Measurements from ENCODE around the gene RAB36. TPM values are rescaled to one million over a fixed set of nuclear protein-coding genes. Genes with fewer than 3 reads are reported as not detected.

Gene RAB36
- total RNA-seq, 1 experiment from 2014 or later, result 1.4 TPM

DNA sequence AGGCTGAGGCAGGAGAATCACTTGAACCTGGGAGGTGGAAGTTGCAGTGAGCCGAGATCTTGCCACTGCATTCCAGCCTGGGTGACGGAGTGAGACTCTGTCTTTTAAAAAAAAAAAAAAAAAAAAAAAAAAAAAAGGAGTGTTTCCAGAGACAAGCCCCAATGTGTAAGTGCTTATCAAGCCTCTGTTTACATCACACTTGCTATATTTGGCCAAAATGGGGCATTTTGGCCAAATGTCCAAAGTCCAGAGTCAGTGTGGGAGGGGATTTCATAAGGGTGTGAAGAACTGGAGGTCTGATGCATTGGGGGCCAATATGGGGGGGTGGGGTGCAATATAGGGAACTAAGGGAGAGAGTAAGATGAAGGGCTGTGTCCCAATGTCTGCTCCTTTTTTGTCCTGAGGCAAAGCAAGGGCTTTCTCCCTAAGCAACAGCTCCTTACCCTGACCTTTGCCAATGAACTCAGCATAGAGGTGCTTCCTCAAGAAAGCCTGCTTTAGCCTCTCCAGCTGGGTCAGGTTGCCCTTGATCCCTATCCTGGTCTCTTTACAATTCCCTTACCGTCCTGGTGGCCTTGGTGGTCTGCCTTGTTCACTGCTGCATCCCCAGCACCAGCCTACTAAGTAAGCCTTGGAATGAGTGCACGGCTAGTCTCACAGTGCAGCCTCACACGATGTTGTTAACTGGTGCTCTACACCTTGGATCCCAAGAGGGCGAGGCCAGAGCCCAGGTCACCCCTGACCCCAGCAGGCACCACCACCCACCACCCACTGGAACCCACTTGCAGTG is 21.0 kb downstream of the RAB36 start:
- no peaks in the 10 kb centered on the region for H3K79me2 ChIP-seq (ENCODE audit: insufficient read depth, low read length)
- no peaks in the 10 kb centered on the region for H3K27me3 ChIP-seq (ENCODE audit: insufficient read depth, low read length)
- Mint-ChIP-seq H3K4me1 (peaks cover 7 to 31% of the 10 kb centered on the region in 2 experiments), H3K9me3 (no peaks in the 10 kb centered on the region), H3K4me3 (no peak overlapping the region), H3K27me3 (ENCODE audit: low read depth) (peaks cover 12% of the 10 kb centered on the region), H3K36me3 (ENCODE audit: insufficient read depth in 1 of 3, low read depth in 3 of 3) (no peaks in the 10 kb centered on the region; a peak in 1 of 7 replicates), H3K27ac (no peak overlapping the region; a peak in 1 of 7 replicates)
- no peak overlapping the region for H2BK20ac ChIP-seq (ENCODE audit: low read depth, low read length, poor library complexity, severe bottlenecking)
- no peaks in the 10 kb centered on the region for H3K23me2 ChIP-seq (ENCODE audit: insufficient read length, low read depth, low read length, poor library complexity, severe bottlenecking)
- H2BK5ac ChIP-seq (ENCODE audit: insufficient read length, low read length), result no peak overlapping the region
- H3K27ac ChIP-seq (ENCODE audit: insufficient read length, low read depth, low read length), result no peak overlapping the region
- no peak overlapping the region for H3K4me2 ChIP-seq (ENCODE audit: insufficient read depth, insufficient read length, low read length)
- no peak overlapping the region for H2BK15ac ChIP-seq (ENCODE audit: low read depth, low read length)
- no peak overlapping the region for H4K5ac ChIP-seq (ENCODE audit: insufficient read length, low read depth, low read length)
- no peaks in the 10 kb centered on the region for H3K9me3 ChIP-seq (ENCODE audit: control insufficient read depth, low read depth, low read length)
- no peak overlapping the region for H2AK5ac ChIP-seq (ENCODE audit: insufficient read length, low read length)
- H2BK120ac ChIP-seq (ENCODE audit: low read depth, low read length, poor library complexity, severe bottlenecking), result no peak overlapping the region
- no peak overlapping the region for H4K91ac ChIP-seq (ENCODE audit: insufficient read length, low read depth, low read length)
- no peak for DNase-seq
- no peak overlapping the region for H3K23ac ChIP-seq (ENCODE audit: insufficient read length, low read depth, low read length)
- H2BK12ac ChIP-seq (ENCODE audit: insufficient read length, low read depth, low read length), result no peak overlapping the region
- H4K20me1 ChIP-seq (ENCODE audit: control insufficient read depth, insufficient read depth, insufficient read length), result no peaks in the 10 kb centered on the region
- no peak overlapping the region for H3K4ac ChIP-seq (ENCODE audit: low read depth, low read length)
- H3K4me1 ChIP-seq (ENCODE audit: insufficient read depth, low read length), result no peaks in the 10 kb centered on the region; the same call in 1 of the 2 replicates
- no peak overlapping the region for H4K8ac ChIP-seq (replicated peaks; ENCODE audit: insufficient read length, low read depth, low read length)
- no peak overlapping the region for H2AFZ ChIP-seq (ENCODE audit: low read length)
- H3K18ac ChIP-seq (ENCODE audit: insufficient read length, low read depth, low read length), result no peak overlapping the region
- H3K56ac ChIP-seq (ENCODE audit: insufficient read length, low read depth, low read length), result no peak overlapping the region
- no peak overlapping the region for H3T11ph ChIP-seq (ENCODE audit: low read length)
- no peak overlapping the region for H3K9ac ChIP-seq (ENCODE audit: extremely low read depth, insufficient read length, low read length)
- TF ChIP-seq, protein P1, sequence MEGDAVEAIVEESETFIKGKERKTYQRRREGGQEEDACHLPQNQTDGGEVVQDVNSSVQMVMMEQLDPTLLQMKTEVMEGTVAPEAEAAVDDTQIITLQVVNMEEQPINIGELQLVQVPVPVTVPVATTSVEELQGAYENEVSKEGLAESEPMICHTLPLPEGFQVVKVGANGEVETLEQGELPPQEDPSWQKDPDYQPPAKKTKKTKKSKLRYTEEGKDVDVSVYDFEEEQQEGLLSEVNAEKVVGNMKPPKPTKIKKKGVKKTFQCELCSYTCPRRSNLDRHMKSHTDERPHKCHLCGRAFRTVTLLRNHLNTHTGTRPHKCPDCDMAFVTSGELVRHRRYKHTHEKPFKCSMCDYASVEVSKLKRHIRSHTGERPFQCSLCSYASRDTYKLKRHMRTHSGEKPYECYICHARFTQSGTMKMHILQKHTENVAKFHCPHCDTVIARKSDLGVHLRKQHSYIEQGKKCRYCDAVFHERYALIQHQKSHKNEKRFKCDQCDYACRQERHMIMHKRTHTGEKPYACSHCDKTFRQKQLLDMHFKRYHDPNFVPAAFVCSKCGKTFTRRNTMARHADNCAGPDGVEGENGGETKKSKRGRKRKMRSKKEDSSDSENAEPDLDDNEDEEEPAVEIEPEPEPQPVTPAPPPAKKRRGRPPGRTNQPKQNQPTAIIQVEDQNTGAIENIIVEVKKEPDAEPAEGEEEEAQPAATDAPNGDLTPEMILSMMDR (conservative IDR thresholded peaks at IDR 0.05), result no peak
- no peaks in the 10 kb centered on the region for H3K79me1 ChIP-seq (ENCODE audit: insufficient read depth, low read depth, low read length, poor library complexity, severe bottlenecking)
- H3K14ac ChIP-seq (ENCODE audit: insufficient read depth, low read length), result no peak overlapping the region
- no CpG with 5 or more reads among the region's 6 CpGs for WGBS (ENCODE audit: extremely low coverage, insufficient read length, low lambda C conversion rate)
